GM19240 (cell line): ENCODE results near the gene UGT2B17.
A peak's percentile ranks its signal among the peaks of the same experiment; 100 is the strongest.
"Not testable (repeated sequence)": the region's sequence is repeated elsewhere in the genome, so short reads cannot be mapped to it uniquely, and the experiment has no call there.

Source experiments
- DNase-seq: peaks from one replicate; pipeline ENCODE4 v3.0.0; 2011; ENCODE audit warnings: low spot score; ENCODE audit not compliant: insufficient read length

The UGT2B17 gene

GRCh38 chr4:68569466-68570121 lies 6.5 kb downstream of the UGT2B17 start:
- DNase-seq, result no peak

- DNase-seq, result not testable (repeated sequence)
Measured at GRCh38 chr4:68569036-68569435, 7.1 kb downstream of the UGT2B17 start.

- DNase-seq, result not testable (repeated sequence)
Measured at GRCh38 chr4:68568535-68568934, 7.6 kb downstream of the UGT2B17 start.

- DNase-seq, result not testable (repeated sequence)
Measured at GRCh38 chr4:68566364-68566763, 9.8 kb downstream of the UGT2B17 start.

GRCh38 chr4:68565082-68565481 lies 11.0 kb downstream of the UGT2B17 start:
- DNase-seq, result not testable (repeated sequence)

GRCh38 chr4:68560364-68561070 lies 15.6 kb downstream of the UGT2B17 start:
- not testable (repeated sequence) for DNase-seq

GRCh38 chr4:68553830-68554229 lies 22.3 kb downstream of the UGT2B17 start:
- DNase-seq, result not testable (repeated sequence)

GRCh38 chr4:68552818-68553811 lies 23.0 kb downstream of the UGT2B17 start:
- DNase-seq, result not testable (repeated sequence)

- not testable (repeated sequence) for DNase-seq
Measured at GRCh38 chr4:68542742-68543141, 33.4 kb downstream of the UGT2B17 start.

GRCh38 chr4:68536375-68536774 lies 39.7 kb downstream of the UGT2B17 start:
- no peak for DNase-seq

- no peak for DNase-seq
Measured at GRCh38 chr4:68535974-68536373, 40.1 kb downstream of the UGT2B17 start.

GRCh38 chr4:68522232-68522631 lies 53.9 kb downstream of the UGT2B17 start:
- not testable (repeated sequence) for DNase-seq

GRCh38 chr4:68520985-68521384 lies 55.1 kb downstream of the UGT2B17 start:
- DNase-seq, result no peak

GRCh38 chr4:68518889-68519288 lies 57.2 kb downstream of the UGT2B17 start:
- no peak for DNase-seq

GRCh38 chr4:68505452-68505851 lies 70.7 kb downstream of the UGT2B17 start:
- DNase-seq, result not testable (repeated sequence)

- DNase-seq, result not testable (repeated sequence)
Measured at GRCh38 chr4:68504836-68505235, 71.3 kb downstream of the UGT2B17 start.

- not testable (repeated sequence) for DNase-seq
Measured at GRCh38 chr4:68503462-68503861, 72.7 kb downstream of the UGT2B17 start.

GRCh38 chr4:68499021-68499420 lies 77.1 kb downstream of the UGT2B17 start:
- DNase-seq, result no peak

- peak; percentile 5 for DNase-seq
Measured at GRCh38 chr4:68498413-68499007, 77.6 kb downstream of the UGT2B17 start.

- no peak for DNase-seq
Measured at GRCh38 chr4:68494688-68495087, 81.4 kb downstream of the UGT2B17 start.

- DNase-seq, result no peak
Measured at GRCh38 chr4:68490826-68491457, 85.2 kb downstream of the UGT2B17 start.
